Neural crest cell (in vitro differentiated cells): Measurements from ENCODE around the gene GLB1L. TPM values are rescaled to one million over a fixed set of nuclear protein-coding genes. Genes with fewer than 3 reads are reported as not detected.

Experiments
- DNase-seq: peaks from one replicate; pipeline ENCODE4 v3.0.0; 2021; ENCODE audit warnings: low read depth, mixed read lengths, low spot score
- H3K27ac Mint-ChIP-seq: one replicate; pipeline ENCODE4 v1.8.0; 2021; ENCODE audit warnings: mild to moderate bottlenecking, mixed read lengths; ENCODE audit not compliant: unreplicated experiment
- H3K27me3 Mint-ChIP-seq: 2 replicates; pipeline ENCODE4 v1.8.0; 2021; ENCODE audit warnings: low read depth, mild to moderate bottlenecking, mixed read lengths
- H3K36me3 Mint-ChIP-seq: 2 replicates; pipeline ENCODE4 v1.8.0; 2021; ENCODE audit warnings: low read depth, mild to moderate bottlenecking, mixed read lengths
- H3K4me1 Mint-ChIP-seq: 2 replicates; pipeline ENCODE4 v1.8.0; 2021; ENCODE audit warnings: mixed read lengths
- H3K4me3 Mint-ChIP-seq: one replicate; pipeline ENCODE4 v1.8.0; 2021; ENCODE audit warnings: mild to moderate bottlenecking, mixed read lengths
- H3K9me3 Mint-ChIP-seq: 2 replicates; pipeline ENCODE4 v1.8.0; 2021; ENCODE audit warnings: mixed read lengths
- CTCF ChIP-seq: fragments of 200-600 bp; sonication (generic); conservative IDR thresholded peaks from 2 replicates; pipeline ENCODE4 v1.5.0; 2021; ENCODE audit warnings: antibody characterized with exemption, mild to moderate bottlenecking
- total RNA-seq: library from RNA; stranded (reverse); gene quantifications from 2 replicates; pipeline ENCODE4 v1.2.1, GENCODE V29; 2021

Gene GLB1L
- total RNA-seq, 1 donor from 2014 or later = 11.2 TPM

- Mint-ChIP-seq H3K27ac (no peak overlapping the region), H3K27me3 (no peaks in the 10 kb centered on the region), H3K4me1 (peaks cover 14% of the 10 kb centered on the region), H3K4me3 (no peak overlapping the region), H3K9me3 (no peaks in the 10 kb centered on the region), H3K36me3 (peaks cover 2% of the 10 kb centered on the region)
- DNase-seq = no peak
- TF ChIP-seq CTCF = no peak
Measured at GRCh38 chr2:219221957-219222518, 23.2 kb downstream of the GLB1L start.

DNA sequence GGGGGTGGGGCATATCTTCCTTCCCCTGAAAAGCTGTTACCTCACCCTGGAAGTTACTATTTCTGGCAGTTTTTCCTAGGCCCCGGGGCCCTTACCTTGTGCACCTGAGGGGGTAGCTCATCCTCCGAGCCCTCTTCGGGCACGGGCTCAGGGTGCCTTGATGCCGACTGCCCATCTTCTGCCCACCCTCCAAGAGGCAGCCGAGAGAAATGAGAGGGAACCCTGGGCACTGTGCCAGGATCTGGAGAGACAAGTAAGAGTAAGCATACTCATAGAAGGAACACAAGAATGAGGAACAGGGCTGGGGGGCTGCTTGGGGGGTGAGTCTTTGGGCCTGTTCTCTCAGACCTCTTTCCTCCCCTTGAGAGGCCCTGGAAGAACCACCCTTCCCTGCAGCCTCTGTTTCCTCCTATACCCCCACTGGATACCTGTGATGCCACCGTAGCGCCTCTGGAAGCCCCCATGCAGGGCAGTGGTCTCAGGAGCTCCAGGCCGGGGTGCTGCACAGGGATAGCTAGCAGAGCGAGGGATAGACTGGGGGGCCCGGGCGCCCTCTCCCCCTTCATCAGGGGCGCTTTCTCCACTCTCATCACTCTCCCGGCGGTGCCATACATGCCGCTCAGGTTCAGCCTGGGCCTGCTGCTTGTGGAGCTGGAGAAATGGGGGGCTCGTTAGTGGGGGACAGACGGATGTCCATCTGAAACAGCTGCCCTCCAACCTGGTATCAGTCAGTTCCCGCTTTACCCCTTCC is 24.4 kb downstream of the GLB1L start:
- Mint-ChIP-seq H3K36me3 (peaks cover 5% of the 10 kb centered on the region), H3K4me1 (peaks cover 19% of the 10 kb centered on the region), H3K9me3 (no peaks in the 10 kb centered on the region), H3K27ac (no peak overlapping the region), H3K27me3 (no peaks in the 10 kb centered on the region), H3K4me3 (peak overlapping the region; percentile 55)
- no peak for DNase-seq
- TF ChIP-seq CTCF = no peak

DNA sequence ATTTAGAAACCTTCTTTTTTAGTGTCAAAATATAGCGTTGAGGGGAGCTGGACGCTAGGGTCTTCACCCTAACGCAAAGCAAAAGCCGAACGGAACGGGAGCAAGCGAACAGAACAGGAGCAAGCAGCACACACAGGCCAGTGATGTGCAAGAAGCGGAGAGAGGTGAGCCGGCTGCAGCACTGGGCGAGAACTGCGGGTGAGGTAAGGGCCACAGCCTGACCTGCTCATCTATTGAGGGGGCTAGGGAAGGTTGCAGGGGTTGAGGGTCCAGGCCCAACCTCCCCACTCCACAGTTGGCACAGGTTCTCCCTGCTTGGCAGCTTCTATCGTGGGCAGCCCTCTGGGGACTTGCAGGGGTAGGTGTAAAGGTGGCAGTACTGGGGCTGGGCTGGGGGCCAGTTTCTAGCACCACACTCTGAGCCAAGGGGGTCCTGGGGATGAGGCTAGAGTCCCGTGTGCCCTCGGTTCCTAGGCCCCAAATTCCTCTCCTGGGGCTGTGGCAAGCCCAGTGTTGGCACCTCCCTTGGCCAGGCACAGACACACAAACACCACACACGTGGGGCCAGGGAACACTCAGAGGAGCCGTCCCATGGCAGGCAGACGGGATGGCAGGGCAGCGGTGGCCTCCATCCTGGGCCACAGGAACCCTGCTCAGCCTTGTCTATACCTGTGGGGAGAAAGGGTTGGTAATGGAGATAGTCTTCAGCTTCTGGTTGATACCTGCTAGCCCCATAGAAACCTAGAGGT is 25.3 kb downstream of the GLB1L start:
- H3K36me3 Mint-ChIP-seq = peaks cover 5% of the 10 kb centered on the region
- H3K27ac Mint-ChIP-seq = no peak overlapping the region
- TF ChIP-seq CTCF = no peak

GRCh38 chr2:219218732-219219701 is 26.2 kb downstream of the GLB1L start, which contains the start of gene ABCB6:
ABCB6 (minus strand) TSS chr2:219218958; CDS start chr2:219218673, 285 bp downstream.
- no peak for TF ChIP-seq CTCF
- Mint-ChIP-seq H3K4me3 (peak within 1 kb of the TSS; percentile 97), H3K4me1 (peaks cover 19% of the 10 kb centered on the region), H3K9me3 (no peaks in the 10 kb centered on the region), H3K27me3 (no peaks in the 10 kb centered on the region), H3K27ac (peak within 1 kb of the TSS; percentile 97), H3K36me3 (peaks cover 5% of the 10 kb centered on the region)
- peak; percentile 92 for DNase-seq

More for the DNA sequence above, 25.3 kb downstream of the GLB1L start:
- Mint-ChIP-seq H3K27me3 (no peaks in the 10 kb centered on the region), H3K4me3 (peak overlapping the region; percentile 83), H3K4me1 (peaks cover 19% of the 10 kb centered on the region), H3K9me3 (no peaks in the 10 kb centered on the region)
- DNase-seq = no peak
